ENCODE measurements around the gene KLC1.

The KLC1 gene

GRCh38 chr14:103616635-103617300 lies 12.2 kb upstream of the KLC1 start:
- Mint-ChIP-seq H3K9me3 (no peaks in the 10 kb centered on the region), H3K36me3 (no peaks in the 10 kb centered on the region), H3K4me3 (no peak overlapping the region), H3K27ac (no peak overlapping the region), H3K4me1 (no peaks in the 10 kb centered on the region)
- ATAC-seq (no peak), DNase-seq (ENCODE audit: low spot score in 2 of 2) (no peak)

- no peak for DNase-seq (ENCODE audit: low spot score in 2 of 2)
- Mint-ChIP-seq H3K36me3 (no peaks in the 10 kb centered on the region), H3K4me3 (no peak overlapping the region), H3K4me1 (peaks cover 4% of the 10 kb centered on the region), H3K27ac (no peak overlapping the region), H3K9me3 (no peaks in the 10 kb centered on the region)
- no peak for ATAC-seq
Measured at GRCh38 chr14:103619057-103619456, 10.0 kb upstream of the KLC1 start.

- Mint-ChIP-seq H3K36me3 (no peaks in the 10 kb centered on the region), H3K4me3 (no peak overlapping the region), H3K27ac (no peak overlapping the region), H3K4me1 (peaks cover 17% of the 10 kb centered on the region), H3K9me3 (no peaks in the 10 kb centered on the region)
- ATAC-seq (no peak), DNase-seq (ENCODE audit: low spot score in 2 of 2) (no peak)
Measured at GRCh38 chr14:103621860-103622259, 7.2 kb upstream of the KLC1 start.

- ATAC-seq (no peak), DNase-seq (ENCODE audit: low spot score in 2 of 2) (no peak)
- Mint-ChIP-seq H3K36me3 (no peaks in the 10 kb centered on the region), H3K27ac (no peak overlapping the region), H3K4me3 (no peak overlapping the region), H3K9me3 (no peaks in the 10 kb centered on the region), H3K4me1 (peaks cover 17% of the 10 kb centered on the region)
Measured at GRCh38 chr14:103623308-103623707, 5.7 kb upstream of the KLC1 start.

GRCh38 chr14:103623883-103624482 lies 5.0 kb upstream of the KLC1 start:
- ATAC-seq = no peak
- Mint-ChIP-seq H3K36me3 (no peaks in the 10 kb centered on the region), H3K27ac (peak overlapping the region; percentile 93), H3K4me1 (peaks cover 17% of the 10 kb centered on the region), H3K4me3 (peak overlapping the region; percentile 71), H3K9me3 (no peaks in the 10 kb centered on the region)
- no peak for DNase-seq (ENCODE audit: low spot score in 2 of 2)

- Mint-ChIP-seq H3K9me3 (no peaks in the 10 kb centered on the region), H3K4me1 (peaks cover 17% of the 10 kb centered on the region), H3K4me3 (peak overlapping the region; percentile 71), H3K36me3 (no peaks in the 10 kb centered on the region), H3K27ac (peak overlapping the region; percentile 93)
- ATAC-seq (peak; percentile 19), DNase-seq (ENCODE audit: low spot score in 2 of 2) (no peak)
Measured at GRCh38 chr14:103624860-103625259, 4.2 kb upstream of the KLC1 start.

- peaks cover 1% of the 10 kb centered on the region for H3K36me3 Mint-ChIP-seq
- ATAC-seq (no peak), DNase-seq (ENCODE audit: low spot score in 2 of 2) (peak in 1 of 2 donors; percentile 56)
- peaks cover 17% of the 10 kb centered on the region for H3K4me1 Mint-ChIP-seq
- H3K27ac Mint-ChIP-seq = peak overlapping the region; percentile 93
- peak overlapping the region; percentile 71 for H3K4me3 Mint-ChIP-seq
- no peaks in the 10 kb centered on the region for H3K9me3 Mint-ChIP-seq
Measured at GRCh38 chr14:103625356-103626095, 3.5 kb upstream of the KLC1 start.

- Mint-ChIP-seq H3K4me3 (peak overlapping the region; percentile 71), H3K36me3 (peaks cover 7% of the 10 kb centered on the region), H3K27ac (peak overlapping the region; percentile 93), H3K9me3 (no peaks in the 10 kb centered on the region), H3K4me1 (peaks cover 17% of the 10 kb centered on the region)
- DNase-seq (ENCODE audit: low spot score in 2 of 2) = no peak
- ATAC-seq = no peak
Measured at GRCh38 chr14:103626146-103626850, 2.7 kb upstream of the KLC1 start.

- no peak for DNase-seq (ENCODE audit: low spot score in 2 of 2)
- Mint-ChIP-seq H3K4me1 (peaks cover 17% of the 10 kb centered on the region), H3K9me3 (no peaks in the 10 kb centered on the region), H3K4me3 (peak overlapping the region; percentile 77), H3K36me3 (peaks cover 16% of the 10 kb centered on the region), H3K27ac (peak overlapping the region; percentile 93)
- no peak for ATAC-seq
Measured at GRCh38 chr14:103627073-103628025, 1.7 kb upstream of the KLC1 start.

- H3K4me1 Mint-ChIP-seq = peaks cover 26% of the 10 kb centered on the region
- ATAC-seq (no peak), DNase-seq (ENCODE audit: low spot score in 2 of 2) (no peak)
- peak overlapping the region; percentile 93 for H3K27ac Mint-ChIP-seq
- peak overlapping the region; percentile 77 for H3K4me3 Mint-ChIP-seq
- H3K36me3 Mint-ChIP-seq = peaks cover 23% of the 10 kb centered on the region
- H3K9me3 Mint-ChIP-seq = no peaks in the 10 kb centered on the region
Measured at GRCh38 chr14:103628221-103628683, 759 bp upstream of the KLC1 start.

- peak; percentile 70 for ATAC-seq
- Mint-ChIP-seq H3K36me3 (peaks cover 29% of the 10 kb centered on the region), H3K9me3 (no peaks in the 10 kb centered on the region), H3K27ac (peak overlapping the region; percentile 82), H3K4me1 (peaks cover 32% of the 10 kb centered on the region), H3K4me3 (peak overlapping the region; percentile 77)
- DNase-seq (ENCODE audit: low spot score in 2 of 2) = peak; percentile 40 to 80
Measured at GRCh38 chr14:103629503-103630121, 601 bp downstream of the KLC1 start.

GRCh38 chr14:103630364-103631108 lies 1.5 kb downstream of the KLC1 start:
- Mint-ChIP-seq H3K36me3 (peaks cover 37% of the 10 kb centered on the region), H3K27ac (peak overlapping the region; percentile 82), H3K4me3 (peak overlapping the region; percentile 77), H3K9me3 (no peaks in the 10 kb centered on the region), H3K4me1 (peaks cover 32% of the 10 kb centered on the region)
- ATAC-seq (no peak), DNase-seq (ENCODE audit: low spot score in 2 of 2) (no peak)

- Mint-ChIP-seq H3K36me3 (peaks cover 66% of the 10 kb centered on the region), H3K9me3 (no peaks in the 10 kb centered on the region), H3K4me1 (peaks cover 48% of the 10 kb centered on the region), H3K4me3 (no peak overlapping the region), H3K27ac (peak overlapping the region; percentile 82)
- DNase-seq (ENCODE audit: low spot score in 2 of 2) (no peak), ATAC-seq (no peak)
Measured at GRCh38 chr14:103633391-103633790, 4.4 kb downstream of the KLC1 start.
